Measurements from ENCODE around the gene SH3GL1. TPM values are rescaled to one million over a fixed set of nuclear protein-coding genes. Genes with fewer than 3 reads are reported as not detected.

The SH3GL1 gene
- total and polyA plus RNA-seq, 10 of the 15 experiments (the other 5 are each of a cell fraction or from before 2014, with no cell fraction given) = 0.93 to 47.4 (median 28.4) TPM

DNA sequence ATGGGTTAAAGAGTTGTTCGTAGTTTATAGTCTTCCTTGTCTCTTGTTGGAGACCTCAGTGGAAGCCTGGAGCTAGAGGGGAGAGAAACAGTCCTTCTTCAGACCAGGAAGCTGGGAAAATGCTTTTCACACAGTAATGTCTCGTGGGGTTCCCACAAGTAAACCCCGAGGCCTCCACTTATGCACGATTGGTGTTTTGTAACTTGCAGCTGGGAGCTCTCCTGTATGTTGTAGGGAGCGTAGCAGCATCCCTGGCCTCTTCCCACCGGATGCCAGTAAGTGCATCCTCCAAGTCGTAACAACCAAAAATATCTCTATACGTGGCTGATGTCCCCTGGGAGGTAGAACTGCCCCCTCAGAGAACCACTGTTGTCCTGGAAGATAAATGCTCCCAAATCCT, 5.6 kb upstream of the SH3GL1 start (continued):
- TF ChIP-seq EED (IDR thresholded peaks at IDR 0.05; ENCODE audit: low read depth) (no peak), NFIC (IDR thresholded peaks at IDR 0.05; ENCODE audit: low read depth, low read length) (no peak), BHLHE40 (IDR thresholded peaks at IDR 0.05; ENCODE audit: borderline replicate concordance in 1 of 2, low read depth in 2 of 2, low read length in 1 of 2) (no peak), NBN (IDR thresholded peaks at IDR 0.05) (no peak)

DNA sequence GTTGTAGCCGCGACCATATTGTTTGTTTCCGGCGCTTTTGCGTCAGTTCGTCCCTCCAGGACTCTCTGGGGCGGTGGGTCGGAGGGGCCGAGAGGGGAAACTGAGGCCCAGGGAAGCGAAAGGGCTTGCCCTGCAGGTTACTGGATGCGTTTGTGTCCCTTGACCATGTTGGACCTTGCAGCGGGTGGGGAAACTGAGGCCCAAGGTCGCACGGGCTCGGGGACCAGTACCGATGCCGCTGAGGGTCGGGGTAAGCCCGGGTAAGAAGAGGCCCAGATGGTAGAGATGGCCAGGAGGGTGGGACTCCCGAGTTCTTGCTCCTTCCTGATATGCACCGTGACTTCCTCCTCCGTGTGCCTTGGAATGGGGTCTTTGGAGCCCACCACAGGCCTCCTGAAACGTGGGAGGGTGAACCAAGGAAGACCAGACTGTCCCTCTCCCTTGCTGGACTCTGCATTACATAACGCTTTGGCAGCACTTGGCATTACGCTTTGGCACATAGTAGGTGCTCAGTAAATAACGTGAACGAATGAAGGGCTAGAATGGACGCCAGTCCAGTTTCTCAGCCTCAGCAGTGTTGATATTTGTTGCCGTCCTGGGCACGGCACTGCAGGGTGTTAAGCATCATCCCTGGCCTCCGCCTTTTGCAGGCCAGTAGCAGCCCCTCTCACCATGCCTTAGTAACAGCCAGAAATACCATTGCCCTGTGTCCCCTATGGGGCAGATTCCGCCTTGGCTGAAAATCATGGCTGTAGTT, 2.8 kb upstream of the SH3GL1 start:
- Histone ChIP-seq H4K20me1 (ENCODE audit: control insufficient read depth, insufficient read depth) (no peaks in the 10 kb centered on the region), H3K27ac (ENCODE audit: control insufficient read depth, insufficient read depth) (peak overlapping the region; percentile 90), H3K4me3 (peak overlapping the region; percentile 100), H3K4me2 (ENCODE audit: control insufficient read depth, insufficient read depth) (peak overlapping the region; percentile 97), H3K4me1 (ENCODE audit: control insufficient read depth, insufficient read depth, low read length) (peaks cover 3% of the 10 kb centered on the region; the same call in 1 of the 2 replicates), H3K79me2 (ENCODE audit: control insufficient read depth, insufficient read depth, low read length) (peaks cover 65% of the 10 kb centered on the region), H2AFZ (ENCODE audit: control insufficient read depth, low read depth, low read length) (peak overlapping the region; percentile 75), H3K27me3 (replicated peaks in 1 of 2; ENCODE audit: control insufficient read depth in 2 of 2, insufficient read depth in 2 of 2, low read length in 1 of 2) (no peaks in the 10 kb centered on the region), H3K36me3 (ENCODE audit: control insufficient read depth in 2 of 2, insufficient read depth in 2 of 2, low read length in 1 of 2) (peaks cover 0 to 2% of the 10 kb centered on the region in 2 experiments; a peak in 2 of 4 replicates), H3K9ac (ENCODE audit: control insufficient read depth, insufficient read depth, low read length) (peak overlapping the region; percentile 98), H3K9me3 (replicated peaks; ENCODE audit: control insufficient read depth, insufficient read depth, low read length) (no peaks in the 10 kb centered on the region)
- no TSS peak for BruUV-seq (replicated peaks)
- CTCF ChIA-PET = interaction anchor here (1.1 to 2.1 kb wide), 6 partner anchors 27 to 234 kb away, joined by 4 to 24 read pairs (median 6); no protein-coding TSS in a partner anchor
- in situ Hi-C loops (cut with MboI) = no loop called here
- intact Hi-C loops (cut with micrococcal nuclease; ENCODE audit: unreplicated experiment) = loop anchor here (5.0 kb wide), 2 partner anchors 136 to 416 kb away; partner anchors contain the start of gene EEF2
- WGBS (ENCODE audit: insufficient coverage, insufficient replicate concordance, low lambda C conversion rate, missing lambda C conversion rate) = 2% methylated on average over 32 of the region's 32 CpGs
- POLR2A ChIA-PET = no interaction called here
- no peak for TF ChIP-seq CBX5 (IDR thresholded peaks at IDR 0.05; ENCODE audit: low read depth)
- peak; percentile 33 for TF ChIP-seq NR2C2 (IDR thresholded peaks at IDR 0.05; ENCODE audit: borderline replicate concordance, control insufficient read depth, insufficient read length, low read depth)
- no peak for TF ChIP-seq LARP7 (IDR thresholded peaks at IDR 0.05)
- peak; percentile 88 for TF ChIP-seq ZNF24 (IDR thresholded peaks at IDR 0.05)
- TF ChIP-seq POLR2AphosphoS5 (IDR thresholded peaks at IDR 0.05; ENCODE audit: low read length) = peak; percentile 16; the same call in 1 of the 2 replicates
- TF ChIP-seq ZNF622 (IDR thresholded peaks at IDR 0.05) = no peak
- TF ChIP-seq SP1 (IDR thresholded peaks at IDR 0.05; ENCODE audit: low read depth, low read length) = no peak
- peak; percentile 76 for TF ChIP-seq DPF2 (IDR thresholded peaks at IDR 0.05)
- DNase-seq (ENCODE audit: low read depth, low spot score) (no peak), ATAC-seq (no peak), FAIRE-seq (peak; percentile 84)
- SMC1A ChIA-PET (ENCODE audit: uncharacterized antibody, unreplicated experiment) = interaction anchor here (1.1 kb wide), 1 partner anchor 68 kb away, joined by 3 read pairs; no protein-coding TSS in a partner anchor
- RAD21 ChIA-PET (ENCODE audit: unreplicated experiment) = interaction anchor here (1.3 to 1.5 kb wide), 2 partner anchors 9 to 23 kb away, joined by 3 to 17 read pairs; no protein-coding TSS in a partner anchor
